GM19099 (cell line): ENCODE measurements around the gene GLCCI1.

ENCODE experiments used
- POLR2A ChIP-seq: IDR thresholded peaks from 3 replicates; pipeline ENCODE4 v1.6.1; 2011; ENCODE audit warnings: low read depth; ENCODE audit not compliant: insufficient read length; ENCODE audit errors: extremely low read depth

Gene GLCCI1

DNA sequence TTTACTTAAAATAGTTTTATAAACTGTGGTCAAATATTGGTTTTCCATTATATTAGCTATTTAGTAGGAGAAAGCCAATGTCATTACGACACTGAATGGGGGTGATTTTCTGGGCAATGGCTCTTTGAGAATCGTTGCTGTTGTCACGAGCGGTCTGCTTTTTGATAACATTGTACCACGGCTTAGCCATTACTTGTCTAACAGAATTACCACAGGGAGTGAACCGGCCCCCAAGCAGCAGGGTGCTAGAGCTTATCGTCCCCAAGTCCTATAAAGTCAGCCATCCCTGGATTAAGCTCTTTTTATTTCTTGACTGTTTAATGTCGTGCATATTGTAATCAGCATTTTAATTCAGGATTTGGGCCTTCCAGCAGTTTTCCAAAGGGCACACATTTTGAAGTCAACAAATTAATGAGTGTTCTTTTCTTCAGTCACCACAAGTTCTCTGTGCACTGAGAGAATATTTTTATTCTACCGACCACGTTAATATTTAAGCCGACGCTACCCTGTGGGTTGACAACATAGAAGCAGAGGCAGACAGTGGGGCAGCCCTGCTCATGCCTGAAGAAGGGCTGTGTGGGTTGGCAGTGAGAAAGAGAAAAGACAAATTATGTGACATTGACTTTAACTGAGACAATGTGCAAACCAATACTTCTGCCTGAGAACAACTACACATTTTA is 167.6 kb downstream of the GLCCI1 start:
- no peak for TF ChIP-seq POLR2A
